Ammon's horn (tissue), 1 donor: ENCODE data around the gene BMPR2.
"Not testable (repeated sequence)": the region's sequence is repeated elsewhere in the genome, so short reads cannot be mapped to it uniquely, and the experiment has no call there.

ENCODE experiments used
- DNase-seq: peaks from one replicate; pipeline ENCODE4 v3.0.0-alpha.2; 2016; ENCODE audit warnings: low spot score

BMPR2 gene

DNA sequence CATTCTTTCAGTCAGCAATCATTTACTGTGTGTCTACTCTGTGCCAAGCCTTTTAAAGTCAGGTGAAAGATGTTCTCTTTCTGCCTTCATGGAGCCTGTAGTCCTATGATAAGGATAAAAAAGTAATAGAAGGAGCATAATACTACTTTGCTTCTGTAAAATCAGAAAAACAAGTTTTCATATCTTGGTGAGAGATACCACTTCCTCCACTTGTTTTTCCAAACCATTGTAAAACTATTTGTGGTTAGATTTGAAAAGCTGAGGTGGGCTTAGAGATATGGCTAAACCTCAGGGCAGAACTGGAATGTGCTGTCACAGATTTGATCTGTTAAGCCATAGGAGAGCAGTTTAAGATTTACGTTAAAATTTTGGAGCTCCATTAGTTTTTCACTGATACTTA is 153.9 kb downstream of the BMPR2 start:
- DNase-seq: no peak

DNA sequence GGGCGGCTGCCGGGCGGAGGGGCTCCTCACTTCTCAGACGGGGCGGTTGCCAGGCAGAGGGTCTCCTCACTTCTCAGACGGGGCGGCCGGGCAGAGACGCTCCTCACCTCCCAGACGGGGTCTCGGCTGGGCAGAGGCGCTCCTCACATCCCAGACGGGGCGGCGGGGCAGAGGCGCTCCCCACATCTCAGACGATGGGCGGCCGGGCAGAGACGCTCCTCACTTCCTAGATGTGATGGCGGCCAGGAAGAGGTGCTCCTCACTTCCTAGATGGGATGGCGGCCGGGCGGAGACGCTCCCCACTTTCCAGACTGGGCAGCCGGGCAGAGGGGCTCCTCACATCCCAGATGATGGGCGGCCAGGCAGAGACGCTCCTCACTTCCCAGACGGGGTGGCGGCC is 159.2 kb downstream of the BMPR2 start:
- DNase-seq: not testable (repeated sequence)

GRCh38 chr2:202541137-202541536 is 165.0 kb downstream of the BMPR2 start:
- no peak for DNase-seq

DNA sequence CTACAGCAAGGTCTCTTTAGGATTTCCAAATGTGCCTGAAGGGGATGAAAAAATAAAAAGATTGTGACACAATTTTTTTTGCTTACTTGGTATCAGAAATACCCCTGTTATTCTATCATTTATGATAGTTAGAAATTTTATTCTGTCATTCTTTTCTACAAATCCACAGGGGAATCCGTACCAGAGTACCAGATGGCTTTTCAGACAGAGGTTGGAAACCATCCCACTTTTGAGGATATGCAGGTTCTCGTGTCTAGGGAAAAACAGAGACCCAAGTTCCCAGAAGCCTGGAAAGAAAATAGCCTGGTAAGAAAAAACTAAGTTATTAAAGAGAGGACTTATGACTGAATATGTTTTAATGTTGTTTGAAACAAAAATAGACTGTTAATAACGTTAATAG is 166.0 kb downstream of the BMPR2 start:
- no peak for DNase-seq

DNA sequence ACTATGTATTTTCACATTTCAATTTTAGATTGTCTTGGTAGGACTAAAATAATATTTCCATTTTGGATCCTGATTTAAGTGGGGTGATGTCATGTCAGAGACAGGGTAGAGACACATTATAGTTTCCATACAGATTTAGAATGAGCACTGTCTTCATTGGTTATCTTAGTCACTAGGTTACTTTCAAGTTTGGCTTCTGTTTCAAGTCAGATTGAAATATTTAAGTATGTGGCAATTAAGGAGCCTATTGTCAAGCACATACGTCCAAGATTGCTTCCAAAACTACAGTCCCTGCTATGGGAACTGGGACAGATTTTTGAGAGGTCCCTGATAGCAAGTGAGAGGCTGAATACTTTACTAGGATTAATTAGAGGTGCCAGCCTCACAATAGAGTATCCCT is 169.4 kb downstream of the BMPR2 start:
- no peak for DNase-seq

DNA sequence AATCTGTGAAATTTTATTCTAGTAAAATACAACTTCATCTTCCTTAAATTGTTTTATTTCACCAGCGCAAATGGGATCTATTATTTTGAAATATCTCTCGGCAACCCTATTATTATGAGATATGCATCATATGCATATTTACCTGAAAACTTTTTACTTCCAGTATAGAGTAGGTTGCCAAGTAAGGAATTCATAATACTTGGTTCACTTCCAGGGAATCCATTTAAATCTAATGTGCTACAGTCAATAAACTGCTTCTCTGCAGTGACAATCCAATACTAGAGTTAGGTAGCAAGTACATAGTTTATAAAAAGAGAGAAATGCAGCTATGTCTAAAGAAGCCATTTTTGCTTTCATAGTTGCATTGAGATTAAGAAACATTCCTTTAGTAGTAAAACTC is 169.8 kb downstream of the BMPR2 start:
- no peak for DNase-seq

DNA sequence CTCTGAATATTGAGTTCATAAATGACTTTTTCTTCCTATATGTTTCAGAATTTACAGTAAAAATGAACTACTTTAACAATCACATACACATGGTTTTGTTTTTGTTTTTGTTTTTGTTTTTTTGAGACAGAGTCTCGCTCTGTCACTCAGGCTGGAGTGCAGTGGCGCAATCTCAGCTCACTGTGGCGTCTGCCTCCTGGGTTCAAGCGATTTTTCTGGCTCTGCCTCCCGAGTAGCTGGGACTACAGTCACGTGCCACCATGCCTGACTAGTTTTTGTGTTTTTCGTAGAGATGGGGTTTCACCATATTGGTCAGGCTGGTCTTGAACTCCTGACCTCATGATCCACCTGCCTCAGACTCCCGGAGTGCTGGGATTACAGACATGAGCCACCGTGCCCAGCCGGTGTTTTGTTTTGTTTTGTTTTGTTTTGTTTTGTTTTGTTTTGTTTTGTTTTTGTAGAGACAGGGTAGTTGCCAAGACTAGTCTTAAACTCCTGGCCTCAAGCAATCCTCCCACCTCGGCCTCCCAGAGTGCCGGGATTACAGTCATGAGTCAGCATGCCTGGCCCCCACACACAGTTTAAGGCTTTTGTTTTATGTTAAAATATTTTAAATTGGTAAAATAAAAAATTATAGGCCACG is 170.5 kb downstream of the BMPR2 start:
- not testable (repeated sequence) for DNase-seq

- no peak for DNase-seq
Observed at GRCh38 chr2:202548240-202548639, 172.1 kb downstream of the BMPR2 start.

GRCh38 chr2:202551000-202551399 is 174.9 kb downstream of the BMPR2 start:
- not testable (repeated sequence) for DNase-seq

DNA sequence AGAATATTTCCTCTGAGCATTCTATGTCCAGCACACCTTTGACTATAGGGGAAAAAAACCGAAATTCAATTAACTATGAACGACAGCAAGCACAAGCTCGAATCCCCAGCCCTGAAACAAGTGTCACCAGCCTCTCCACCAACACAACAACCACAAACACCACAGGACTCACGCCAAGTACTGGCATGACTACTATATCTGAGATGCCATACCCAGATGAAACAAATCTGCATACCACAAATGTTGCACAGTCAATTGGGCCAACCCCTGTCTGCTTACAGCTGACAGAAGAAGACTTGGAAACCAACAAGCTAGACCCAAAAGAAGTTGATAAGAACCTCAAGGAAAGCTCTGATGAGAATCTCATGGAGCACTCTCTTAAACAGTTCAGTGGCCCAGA is 179.2 kb downstream of the BMPR2 start:
- DNase-seq: peak; percentile 5

DNA sequence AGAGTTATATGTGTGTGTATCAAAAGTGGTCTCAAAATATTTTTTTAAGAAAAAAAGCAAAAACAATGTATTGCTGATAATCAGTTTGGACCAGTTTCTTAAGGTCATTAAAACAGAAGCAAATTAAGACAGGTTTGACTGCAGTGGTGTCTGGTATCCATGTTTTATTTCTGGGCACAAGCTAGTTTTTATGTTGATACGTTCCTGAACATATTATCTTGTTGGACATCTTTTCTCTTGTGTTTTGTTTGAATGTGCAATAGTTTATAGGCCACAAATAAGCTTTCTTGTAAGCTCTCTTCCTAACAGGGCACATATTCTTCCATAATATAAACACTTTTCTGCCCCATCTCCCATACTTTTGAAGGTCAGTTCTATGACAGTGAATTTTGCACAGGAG is 184.1 kb downstream of the BMPR2 start:
- DNase-seq: no peak

DNA sequence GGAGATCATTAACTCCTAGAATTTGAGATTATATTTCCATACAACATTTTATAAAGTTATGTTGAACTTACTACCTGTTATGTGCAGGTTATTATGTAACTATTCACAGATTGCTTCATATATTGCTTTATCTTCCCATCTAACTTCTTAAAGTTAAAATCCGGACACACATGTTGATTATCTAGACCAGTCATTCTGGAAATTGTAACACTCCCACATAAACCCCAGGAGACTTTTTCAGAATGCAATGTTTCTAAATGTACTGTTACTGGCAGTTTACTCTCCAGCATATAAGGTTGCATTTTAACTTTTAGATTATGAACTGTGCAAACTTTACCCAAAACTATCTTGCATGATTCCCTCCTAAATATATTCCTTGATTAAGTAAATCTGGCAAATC is 188.1 kb downstream of the BMPR2 start:
- no peak for DNase-seq

DNA sequence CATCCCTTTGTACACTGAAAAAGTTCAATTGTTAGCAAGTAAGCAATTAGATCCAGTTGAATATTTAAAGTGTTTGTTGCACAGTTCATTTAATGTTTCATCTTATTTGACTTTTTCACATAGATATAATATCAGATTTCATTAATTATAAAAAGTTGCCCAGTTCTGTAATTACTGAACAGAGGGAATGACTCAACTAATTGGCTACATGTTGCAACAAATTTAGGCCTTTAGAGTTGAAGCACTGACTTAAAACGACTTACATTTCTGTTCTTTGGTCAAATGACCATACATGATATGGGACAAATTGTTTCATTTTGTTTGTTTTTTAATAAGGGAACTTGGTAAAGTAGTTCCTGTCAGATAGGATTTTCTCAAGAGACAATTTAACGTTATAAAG is 190.2 kb downstream of the BMPR2 start:
- DNase-seq: no peak

DNA sequence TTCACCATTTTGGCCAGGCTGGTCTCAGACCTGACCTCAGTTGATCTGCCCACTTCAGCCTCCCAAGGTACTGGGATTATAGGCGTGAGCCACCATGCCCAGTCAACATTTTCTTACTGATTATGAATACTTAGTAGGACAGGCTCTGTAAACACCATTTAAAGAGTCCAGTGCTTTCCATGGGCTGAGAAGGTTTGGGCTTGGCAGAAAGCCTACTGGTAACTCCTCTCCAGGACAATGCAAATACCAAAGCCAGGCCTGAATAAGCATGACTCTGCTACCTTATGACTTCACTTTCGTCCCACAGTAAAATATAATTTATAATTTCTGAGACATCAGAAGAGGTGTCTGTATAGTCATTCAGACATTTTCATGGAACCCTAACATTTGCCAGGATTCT is 198.4 kb downstream of the BMPR2 start:
- DNase-seq: no peak

DNA sequence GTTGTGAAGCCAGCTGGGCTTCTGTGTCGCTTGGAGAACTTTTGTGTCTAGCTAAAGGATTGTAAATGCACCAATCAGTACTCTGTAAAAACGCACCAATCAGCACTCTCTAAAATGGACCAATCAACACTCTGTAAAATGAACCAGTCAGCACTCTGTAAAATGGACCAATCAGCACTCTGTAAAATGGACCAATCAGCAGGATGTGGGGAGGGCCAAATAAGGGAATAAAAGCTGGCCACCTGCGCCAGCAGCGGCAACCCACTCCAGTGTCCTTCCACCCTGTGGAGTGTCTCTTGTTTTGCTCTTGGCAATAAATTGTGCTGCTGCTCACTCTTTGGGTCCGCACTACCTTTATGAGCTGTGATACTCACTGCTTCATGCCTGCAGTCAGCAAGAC is 199.1 kb downstream of the BMPR2 start:
- DNase-seq: not testable (repeated sequence)

DNA sequence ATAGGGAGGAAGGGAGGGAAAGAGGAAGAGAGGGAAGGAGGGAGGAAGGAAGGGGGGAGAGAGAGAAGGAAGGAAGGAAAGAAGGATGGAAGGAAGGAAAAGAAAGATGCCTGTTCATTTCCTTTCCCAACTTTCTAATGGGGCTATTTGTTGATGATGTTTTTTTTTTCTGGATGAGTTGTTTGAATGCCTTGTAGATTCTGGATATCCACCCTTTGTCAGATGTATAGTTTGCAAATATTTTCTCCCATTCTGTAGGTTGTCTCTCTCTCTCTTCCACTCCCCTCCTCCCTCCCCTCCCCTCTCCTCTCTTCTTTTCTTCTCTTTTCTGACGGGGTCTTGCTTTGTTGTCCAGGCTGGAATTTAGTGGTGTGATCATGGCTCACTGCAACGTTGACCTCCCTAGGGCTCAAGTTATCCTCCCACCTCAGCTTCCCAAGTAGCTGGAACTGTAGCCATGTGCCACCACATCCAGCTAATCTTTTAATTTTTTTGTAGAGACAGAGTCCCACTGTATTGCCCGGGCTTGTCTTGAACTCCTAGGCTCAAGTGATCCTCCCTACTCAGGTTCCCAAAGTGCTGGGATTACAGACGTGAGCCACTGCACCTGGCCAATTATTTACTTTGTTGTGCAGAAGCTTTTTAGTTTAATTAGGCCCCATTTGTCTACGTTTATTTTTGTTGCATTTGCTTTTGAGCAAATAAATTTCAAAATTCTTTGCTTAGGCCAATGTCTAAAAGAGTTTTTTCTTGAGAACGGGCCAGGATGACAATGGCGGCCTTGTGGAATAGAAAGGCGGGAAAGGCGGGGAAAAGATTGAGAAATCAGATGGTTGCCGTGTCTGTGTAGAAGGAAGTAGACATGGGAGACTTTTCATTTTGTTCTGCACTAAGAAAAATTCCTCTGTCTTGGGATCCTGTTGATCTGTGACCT is 201.4 kb downstream of the BMPR2 start:
- no peak for DNase-seq

- not testable (repeated sequence) for DNase-seq
Observed at GRCh38 chr2:202582846-202583245, 206.7 kb downstream of the BMPR2 start.

DNA sequence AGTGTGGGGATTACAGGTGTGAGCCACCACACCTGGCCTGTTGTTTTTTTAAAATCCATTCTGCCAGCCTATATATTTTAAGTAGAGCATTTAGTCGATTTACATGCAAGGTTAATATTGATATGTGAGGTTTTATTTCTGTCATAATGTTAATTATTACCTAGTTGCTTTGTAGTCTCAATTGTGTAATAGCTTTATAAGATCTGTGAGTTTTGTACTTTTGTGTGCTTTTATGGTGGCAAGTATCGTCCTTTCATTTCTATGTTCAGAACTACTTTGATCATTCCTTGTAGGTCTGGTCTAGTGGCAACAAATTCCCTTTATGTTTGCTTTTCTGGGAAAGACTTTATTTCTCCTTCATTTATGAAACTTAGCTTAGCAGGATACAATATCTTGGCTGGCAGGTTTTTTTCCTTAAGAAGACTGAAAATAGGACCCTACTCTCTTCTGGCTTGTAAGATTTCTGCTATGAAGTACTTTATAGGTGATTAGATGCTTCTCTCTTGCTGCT is 207.6 kb downstream of the BMPR2 start:
- no peak for DNase-seq

GRCh38 chr2:202588647-202589581 is 212.8 kb downstream of the BMPR2 start:
- peak; percentile 75 for DNase-seq

GRCh38 chr2:202589582-202589949 is 213.4 kb downstream of the BMPR2 start:
- DNase-seq: no peak

DNA sequence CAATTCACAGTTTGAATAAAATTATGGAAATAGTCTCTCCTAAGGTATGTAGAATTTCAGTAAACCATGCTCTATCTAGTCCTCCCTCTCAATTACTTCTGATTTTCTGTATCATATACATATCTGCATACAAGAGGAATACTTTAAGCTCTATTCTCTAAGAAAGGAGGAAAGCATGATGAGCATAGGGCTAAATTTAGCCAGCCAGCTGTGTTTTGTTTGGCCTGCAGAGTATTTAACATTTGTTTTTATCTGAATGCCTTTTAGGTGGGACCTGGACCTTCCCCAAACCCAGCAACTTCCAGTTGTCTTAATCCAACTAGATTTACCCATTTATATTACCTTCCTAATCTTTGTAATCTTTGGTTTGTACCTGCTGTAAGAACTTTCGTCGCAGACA is 216.4 kb downstream of the BMPR2 start:
- no peak for DNase-seq

- DNase-seq: no peak
Observed at GRCh38 chr2:202599105-202599504, 223.0 kb downstream of the BMPR2 start.
